NCI-H82 treated with DMSO at 0.1 percent for 48 hours (cell line): ENCODE data around the gene EPAS1.

Source experiments
- DNase-seq: peaks from one replicate; lab custom pipeline; 2025; ENCODE audit not compliant: unreplicated experiment; lab: John Stamatoyannopoulos, UW

Gene EPAS1

GRCh38 chr2:46296840-46297545 lies at the start of gene EPAS1:
Gene EPAS1 (plus strand): TSS chr2:46297407. CDS start chr2:46297912, 505 bp downstream.
- DNase-seq, result peak; percentile 44

- no peak for DNase-seq
These were observed 49.0 kb upstream of the EPAS1 start for GRCh38 chr2:46248171-46248570.

GRCh38 chr2:46249654-46250053 lies 47.6 kb upstream of the EPAS1 start:
- DNase-seq, result no peak

GRCh38 chr2:46252891-46253659 lies 44.1 kb upstream of the EPAS1 start:
- DNase-seq, result no peak

GRCh38 chr2:46254474-46254873 lies 42.7 kb upstream of the EPAS1 start:
- no peak for DNase-seq

- no peak for DNase-seq
These were observed 40.6 kb upstream of the EPAS1 start for GRCh38 chr2:46256563-46257142.

GRCh38 chr2:46257476-46257875 lies 39.7 kb upstream of the EPAS1 start:
- no peak for DNase-seq

GRCh38 chr2:46257980-46258379 lies 39.2 kb upstream of the EPAS1 start:
- no peak for DNase-seq

GRCh38 chr2:46258937-46259776 lies 38.0 kb upstream of the EPAS1 start:
- no peak for DNase-seq

GRCh38 chr2:46259777-46260168 lies 37.4 kb upstream of the EPAS1 start:
- no peak for DNase-seq

- no peak for DNase-seq
These were observed 36.9 kb upstream of the EPAS1 start for GRCh38 chr2:46260305-46260704.

- no peak for DNase-seq
These were observed 34.8 kb upstream of the EPAS1 start for GRCh38 chr2:46262248-46262938.

GRCh38 chr2:46263347-46263746 lies 33.9 kb upstream of the EPAS1 start:
- DNase-seq, result no peak

- DNase-seq, result no peak
These were observed 32.8 kb upstream of the EPAS1 start for GRCh38 chr2:46264447-46264846.

- DNase-seq, result no peak
These were observed 31.1 kb upstream of the EPAS1 start for GRCh38 chr2:46266134-46266533.

GRCh38 chr2:46267616-46268015 lies 29.6 kb upstream of the EPAS1 start:
- no peak for DNase-seq

- DNase-seq, result no peak
These were observed 29.0 kb upstream of the EPAS1 start for GRCh38 chr2:46268196-46268595.

- no peak for DNase-seq
These were observed 28.2 kb upstream of the EPAS1 start for GRCh38 chr2:46269001-46269400.

- DNase-seq, result no peak
These were observed 27.5 kb upstream of the EPAS1 start for GRCh38 chr2:46269544-46270273.

- DNase-seq, result no peak
These were observed 26.8 kb upstream of the EPAS1 start for GRCh38 chr2:46270384-46270783.
